ENCODE results near the gene MED25.

GRCh38 chr19:49881186-49881585 lies 63.1 kb downstream of the MED25 start:
- TF ChIP-seq SP2 (IDR thresholded peaks at IDR 0.05; ENCODE audit: low read length), result no peak
- no peak for TF ChIP-seq POLR2A (IDR thresholded peaks at IDR 0.05; ENCODE audit: control extremely low read depth in 1 of 2, low read depth in 2 of 2, low read length in 2 of 2)
- TF ChIP-seq, protein P1, sequence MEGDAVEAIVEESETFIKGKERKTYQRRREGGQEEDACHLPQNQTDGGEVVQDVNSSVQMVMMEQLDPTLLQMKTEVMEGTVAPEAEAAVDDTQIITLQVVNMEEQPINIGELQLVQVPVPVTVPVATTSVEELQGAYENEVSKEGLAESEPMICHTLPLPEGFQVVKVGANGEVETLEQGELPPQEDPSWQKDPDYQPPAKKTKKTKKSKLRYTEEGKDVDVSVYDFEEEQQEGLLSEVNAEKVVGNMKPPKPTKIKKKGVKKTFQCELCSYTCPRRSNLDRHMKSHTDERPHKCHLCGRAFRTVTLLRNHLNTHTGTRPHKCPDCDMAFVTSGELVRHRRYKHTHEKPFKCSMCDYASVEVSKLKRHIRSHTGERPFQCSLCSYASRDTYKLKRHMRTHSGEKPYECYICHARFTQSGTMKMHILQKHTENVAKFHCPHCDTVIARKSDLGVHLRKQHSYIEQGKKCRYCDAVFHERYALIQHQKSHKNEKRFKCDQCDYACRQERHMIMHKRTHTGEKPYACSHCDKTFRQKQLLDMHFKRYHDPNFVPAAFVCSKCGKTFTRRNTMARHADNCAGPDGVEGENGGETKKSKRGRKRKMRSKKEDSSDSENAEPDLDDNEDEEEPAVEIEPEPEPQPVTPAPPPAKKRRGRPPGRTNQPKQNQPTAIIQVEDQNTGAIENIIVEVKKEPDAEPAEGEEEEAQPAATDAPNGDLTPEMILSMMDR (IDR thresholded peaks at IDR 0.05; ENCODE audit: control extremely low read depth in 1 of 3, insufficient read depth in 1 of 3, low read depth in 1 of 3, low read length in 3 of 3), result no peak
- no peak for TF ChIP-seq KDM1A (IDR thresholded peaks at IDR 0.05; ENCODE audit: borderline replicate concordance, low read length)
- no peak for TF ChIP-seq NANOG (IDR thresholded peaks at IDR 0.05; ENCODE audit: insufficient read depth, low read depth, low read length, poor library complexity, severe bottlenecking)
- TF ChIP-seq TAF1 (IDR thresholded peaks at IDR 0.05; ENCODE audit: low read depth, low read length), result no peak
- TF ChIP-seq BRCA1 (IDR thresholded peaks at IDR 0.05; ENCODE audit: low read depth, low read length), result no peak
- TF ChIP-seq EP300 (IDR thresholded peaks at IDR 0.05; ENCODE audit: borderline replicate concordance in 1 of 2, low read depth in 2 of 2, low read length in 2 of 2), result no peak
- TF ChIP-seq ZNF274 (IDR thresholded peaks at IDR 0.05; ENCODE audit: borderline replicate concordance, extremely low read depth, low read length), result no peak
- no peak for TF ChIP-seq SIN3A (conservative IDR thresholded peaks at IDR 0.05 in 1 of 2, IDR thresholded peaks at IDR 0.05 in 1 of 2; ENCODE audit: low read depth in 1 of 2, low read length in 2 of 2)
- no peak for TF ChIP-seq ATF3 (IDR thresholded peaks at IDR 0.05; ENCODE audit: insufficient read depth, low read depth, low read length)
- no peak for TF ChIP-seq HDAC6 (IDR thresholded peaks at IDR 0.05; ENCODE audit: low read depth, low read length)
